Measurements from ENCODE around the gene SDK1.
A peak's percentile ranks its signal among the peaks of the same experiment; 100 is the strongest.

The SDK1 gene

DNA sequence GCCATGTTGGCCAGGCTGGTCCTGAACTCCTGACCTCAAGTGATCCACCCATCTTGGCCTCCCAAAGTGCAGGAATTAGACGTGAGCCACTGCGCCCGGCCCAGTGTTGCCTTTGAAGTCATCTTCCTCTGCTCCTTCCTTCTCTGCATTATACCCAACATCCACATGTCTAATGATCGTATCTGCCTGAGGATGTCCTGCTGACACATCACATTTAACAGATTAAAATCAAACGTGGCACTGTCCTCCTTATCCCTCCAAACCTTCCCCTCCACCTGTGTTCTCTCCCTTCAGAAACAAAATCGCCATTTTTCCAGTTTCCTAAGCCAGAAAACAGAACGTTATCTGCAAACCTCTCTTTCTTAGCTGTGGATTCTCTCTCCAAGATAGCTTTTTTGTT lies 8.4 kb upstream of the SDK1 start:
- no peak for DNase-seq

DNA sequence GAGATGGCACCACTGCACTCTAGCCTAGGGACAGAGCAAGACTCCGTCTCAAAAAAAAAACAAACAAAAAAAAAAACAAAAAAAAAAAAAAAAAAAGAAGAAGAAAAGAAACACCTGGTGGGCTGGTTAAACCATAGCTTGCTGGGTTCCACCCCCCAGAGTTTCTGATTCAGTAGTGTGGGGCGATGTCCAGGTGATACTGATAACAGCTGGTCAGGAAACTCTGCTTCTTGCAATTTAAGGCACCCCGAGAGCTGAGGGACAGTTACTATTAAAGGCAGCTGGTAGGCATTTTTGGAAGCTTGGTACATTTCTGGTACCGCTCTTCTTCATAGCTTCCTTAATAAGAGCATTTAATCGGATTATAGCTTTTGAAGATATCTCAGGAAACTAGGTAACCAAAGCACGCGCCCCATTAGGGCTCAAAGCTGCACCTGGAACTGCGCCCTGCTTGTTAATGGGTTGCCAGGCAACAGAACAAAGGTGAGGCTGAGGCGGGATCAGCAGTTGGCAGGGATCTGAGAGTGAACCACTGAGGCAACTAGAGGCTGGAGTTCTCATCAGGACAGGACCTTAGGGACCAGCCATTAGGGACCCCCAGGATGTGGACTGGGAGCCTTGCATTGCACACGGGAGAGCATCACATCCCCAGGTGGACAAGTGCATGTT lies 6.5 kb upstream of the SDK1 start:
- DNase-seq, result no peak

DNA sequence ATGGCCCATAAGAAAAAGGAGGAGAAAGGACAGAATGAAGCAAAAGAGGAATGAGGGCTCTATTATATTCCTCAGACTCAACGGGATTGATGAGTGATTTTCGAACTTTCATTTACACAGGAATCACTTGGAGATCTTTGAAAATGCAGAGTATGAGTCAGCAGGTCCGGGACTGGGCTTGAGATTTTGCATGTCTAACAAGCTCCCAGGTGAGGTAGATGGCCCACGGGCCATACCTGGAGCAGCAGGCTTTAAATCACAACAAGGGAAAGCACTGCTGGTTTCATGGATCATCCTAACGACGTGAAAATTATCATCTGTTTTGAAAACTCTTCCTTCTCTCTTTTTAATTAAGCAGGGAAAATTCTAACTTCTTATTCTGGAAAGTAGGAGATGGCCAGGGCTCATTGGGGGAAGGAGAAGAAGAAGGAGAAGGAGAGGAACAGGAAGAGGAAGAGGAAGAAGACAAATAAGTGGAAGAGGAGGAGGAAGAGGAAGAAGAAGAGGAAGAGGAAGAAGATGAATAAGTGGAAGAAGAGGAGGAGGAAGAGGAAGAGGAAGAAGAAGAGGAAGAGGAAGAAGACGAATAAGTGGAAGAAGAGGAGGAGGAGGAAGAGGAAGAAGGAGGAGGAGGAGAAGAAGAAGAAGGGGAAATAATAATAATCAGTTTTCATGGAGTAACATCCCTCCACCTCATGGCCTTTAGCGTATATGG lies 3.8 kb upstream of the SDK1 start:
- no peak for DNase-seq

DNA sequence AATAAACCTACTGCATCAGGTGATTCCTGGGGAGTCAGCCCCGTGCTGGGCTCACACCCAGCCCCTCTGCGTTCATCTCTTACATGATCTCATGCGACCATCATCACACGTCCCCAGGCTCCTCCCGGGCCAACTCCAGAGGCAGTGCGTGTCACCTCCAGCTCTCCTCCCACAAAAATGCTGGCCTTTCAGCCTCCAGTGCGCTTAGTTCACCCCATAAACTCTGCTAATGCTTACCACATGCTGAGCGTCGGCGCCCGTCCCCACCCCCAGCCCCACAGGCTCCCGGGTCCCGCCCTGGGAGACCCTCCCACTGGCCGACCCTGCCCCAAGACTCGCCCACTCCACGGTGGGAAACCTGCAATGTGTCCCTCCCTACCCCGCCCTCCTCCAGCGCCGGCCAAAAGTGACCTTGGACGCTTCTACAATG lies 816 bp upstream of the SDK1 start:
- DNase-seq, result no peak

DNA sequence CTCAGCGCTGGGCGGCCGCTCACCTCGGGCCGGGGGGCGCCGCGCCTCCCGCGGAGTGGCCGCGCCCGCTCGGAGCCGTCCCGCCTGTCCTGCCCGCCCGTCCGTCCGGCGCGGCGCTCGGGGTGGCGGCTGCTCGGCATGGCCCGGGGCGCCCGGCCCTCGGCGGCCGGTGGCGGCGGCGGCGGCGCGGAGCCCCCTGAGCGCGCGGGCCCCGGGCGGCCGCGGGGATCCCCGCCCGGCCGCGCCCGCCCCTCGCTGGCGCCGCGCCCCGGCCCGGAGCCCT lies 338 bp downstream of the SDK1 start:
- DNase-seq, result no peak

DNA sequence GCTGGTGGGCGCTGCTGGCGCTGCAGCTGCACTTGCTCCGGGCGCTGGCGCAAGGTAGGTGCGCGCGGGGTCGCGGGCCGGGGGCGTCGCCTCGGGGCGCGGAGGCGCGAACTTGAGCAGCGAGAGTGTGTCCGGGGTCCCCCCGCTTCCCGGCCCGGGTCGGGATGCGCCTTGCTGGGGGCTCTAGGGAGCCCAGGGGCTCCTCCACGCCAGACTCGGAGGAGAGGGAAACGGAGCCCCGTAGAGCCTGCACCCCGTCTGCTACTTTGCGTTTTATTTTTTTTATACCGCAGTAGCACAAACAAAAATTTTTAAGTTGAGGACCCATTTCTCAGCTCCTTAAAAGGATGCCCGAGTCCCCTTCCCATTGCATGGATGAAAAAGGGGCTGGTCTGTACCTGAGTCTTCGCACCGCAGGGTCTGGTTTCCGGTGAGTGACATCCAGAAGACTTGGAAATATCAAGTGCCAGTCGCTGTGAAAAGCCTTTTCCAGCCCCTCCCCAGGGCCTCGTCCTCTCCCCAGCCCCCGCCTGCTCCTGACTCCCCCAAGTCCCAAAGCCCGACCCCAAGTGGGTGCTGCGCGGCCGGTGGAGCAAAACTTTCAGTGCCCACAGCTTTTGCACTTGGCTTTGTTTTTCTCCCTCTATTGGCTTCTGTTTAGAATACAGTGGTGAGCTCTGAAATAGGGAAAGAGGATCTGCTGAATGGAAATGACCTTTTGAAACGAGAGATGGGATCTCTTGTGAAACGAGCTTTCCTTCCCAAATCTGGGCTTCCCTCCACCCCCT lies 973 bp downstream of the SDK1 start:
- peak; percentile 14 for DNase-seq

DNA sequence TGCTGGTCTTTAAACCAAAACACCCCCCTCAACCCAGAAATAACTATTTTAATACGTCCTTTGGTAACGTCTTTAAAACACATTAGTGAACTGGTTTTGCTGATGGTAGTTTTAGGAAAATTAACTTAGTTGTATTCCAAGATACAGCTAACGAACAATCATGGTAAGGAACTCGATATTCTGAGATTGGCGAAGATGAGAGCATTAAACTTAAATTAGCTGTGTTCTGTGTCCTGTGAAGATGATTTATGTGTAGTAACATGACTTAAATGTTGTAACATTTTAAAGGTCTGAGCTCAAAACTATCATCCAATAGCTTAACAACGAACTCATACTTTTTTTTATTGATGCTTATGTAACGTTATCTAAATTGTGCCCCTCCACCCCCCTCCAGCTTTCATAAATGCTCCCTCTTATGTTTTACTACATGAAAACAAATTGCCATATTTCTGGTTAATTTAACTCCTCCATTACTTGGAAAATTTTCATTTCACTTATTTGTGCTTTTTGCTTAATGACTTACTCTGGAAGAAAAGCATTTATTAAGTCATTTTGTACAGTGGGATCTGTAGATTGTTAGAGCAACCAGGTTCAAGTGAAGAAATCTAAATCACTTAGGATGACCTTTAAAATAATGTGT lies 1.7 kb downstream of the SDK1 start:
- no peak for DNase-seq

DNA sequence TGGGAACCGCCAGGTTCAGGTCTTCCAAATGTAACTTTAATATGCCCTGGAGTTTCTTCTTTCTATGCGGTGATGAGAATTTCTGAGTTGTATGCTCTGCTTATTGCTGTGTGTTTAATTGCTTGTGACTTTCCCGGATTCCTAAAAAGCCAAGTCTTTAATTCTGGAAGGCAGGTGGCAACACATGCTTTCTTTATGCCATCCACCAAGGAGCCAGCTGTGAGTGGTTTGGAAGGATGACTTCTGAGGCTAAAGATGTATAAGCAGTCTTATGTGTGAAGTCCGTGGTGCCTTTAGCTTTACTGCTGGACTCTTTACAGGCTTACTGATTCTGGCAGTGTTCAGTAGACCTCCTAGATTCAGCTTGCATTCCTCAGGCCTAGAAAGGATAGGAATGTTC lies 3.1 kb downstream of the SDK1 start:
- no peak for DNase-seq

DNA sequence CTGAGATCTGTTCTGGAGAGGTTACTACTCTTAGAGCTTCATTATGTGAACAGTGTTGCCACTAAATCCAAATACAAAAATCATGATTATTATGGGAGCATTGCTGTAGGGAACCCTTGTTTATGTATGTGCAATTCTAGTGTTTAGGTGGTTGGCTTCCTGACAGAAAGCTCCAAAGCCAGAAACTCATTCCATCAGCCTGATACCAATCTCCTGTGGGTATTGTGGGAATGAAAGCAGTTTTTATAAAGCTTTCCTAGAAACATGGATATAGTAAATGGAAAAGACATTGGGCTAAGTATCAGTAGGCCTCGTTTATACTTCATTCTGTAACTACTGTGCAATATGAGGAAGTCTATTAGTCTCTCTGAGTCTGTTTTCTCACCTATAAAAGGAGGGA lies 6.4 kb downstream of the SDK1 start:
- DNase-seq, result no peak

DNA sequence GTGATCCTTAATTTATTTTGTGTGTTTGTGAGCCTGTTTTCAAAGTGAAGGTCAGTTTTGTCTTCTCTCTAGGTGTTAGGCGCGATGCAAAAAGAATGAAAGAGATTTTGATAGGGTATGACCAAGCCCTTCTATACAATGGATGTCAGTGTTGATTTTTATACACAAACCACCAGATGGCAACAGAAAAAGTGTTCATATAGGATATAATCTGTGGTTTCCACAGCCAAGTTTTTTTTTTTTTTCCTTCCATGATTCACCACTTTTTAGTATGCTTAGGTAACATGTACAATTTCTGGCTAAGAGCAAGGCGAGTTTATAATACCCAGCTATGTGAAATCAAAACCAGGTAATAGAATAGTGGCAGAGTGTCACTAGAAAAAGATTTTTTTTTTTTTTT lies 8.1 kb downstream of the SDK1 start:
- DNase-seq, result no peak

DNA sequence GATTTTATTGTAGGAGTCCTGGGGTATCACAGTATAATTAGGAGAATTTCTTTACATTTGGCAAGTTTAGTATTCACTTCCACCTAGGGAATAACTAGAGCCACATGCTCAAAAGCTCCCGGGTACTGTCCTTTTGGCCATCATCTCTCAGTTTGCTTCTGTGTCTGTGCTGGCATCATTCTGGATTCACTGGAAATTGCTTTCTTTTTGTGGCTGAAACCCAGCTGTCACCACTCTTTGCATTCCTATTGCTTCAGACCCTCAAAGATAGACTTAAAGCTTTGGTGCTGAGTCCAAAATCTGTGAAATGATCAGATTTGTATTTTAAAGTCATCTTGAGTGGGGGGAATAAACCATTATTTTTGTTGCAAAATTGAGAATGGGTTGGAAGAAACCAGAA lies 8.9 kb downstream of the SDK1 start:
- DNase-seq, result no peak

DNA sequence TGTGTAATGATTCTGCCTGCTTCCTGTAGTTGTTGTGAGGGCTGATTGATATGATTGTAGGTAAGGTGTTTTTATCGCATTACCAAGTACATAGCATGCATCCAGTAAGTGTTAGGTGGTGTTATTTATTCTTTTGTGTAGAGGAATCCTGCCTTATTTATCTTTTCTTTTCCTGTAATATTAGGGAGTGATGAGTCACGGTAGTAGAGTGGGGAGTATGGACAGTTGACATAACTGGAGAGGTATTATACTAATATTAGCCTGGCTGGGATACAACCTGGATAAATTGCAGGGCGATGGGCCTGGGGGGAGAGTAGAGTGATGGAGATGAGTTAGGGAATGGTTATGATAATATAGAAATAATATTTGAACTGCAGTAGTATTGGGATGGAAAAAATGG lies 9.8 kb downstream of the SDK1 start:
- no peak for DNase-seq

DNA sequence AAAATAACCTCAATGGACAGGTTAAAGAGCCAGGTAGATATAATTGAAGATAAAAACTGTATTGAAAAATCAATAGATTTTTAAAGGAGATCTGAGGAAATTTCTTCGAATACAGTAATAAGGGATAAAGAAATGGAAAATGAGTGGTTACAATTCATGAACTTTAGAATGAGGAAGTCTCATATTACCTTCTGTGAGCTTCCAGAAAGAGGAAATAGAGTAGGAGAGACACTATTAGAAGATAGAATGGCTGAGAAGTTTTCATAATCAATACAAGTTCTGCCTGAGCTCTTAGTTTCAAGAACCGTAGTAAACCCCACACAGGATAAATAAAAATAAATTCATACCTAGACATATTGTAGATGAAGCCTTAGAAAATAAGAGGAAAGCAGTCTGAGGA lies 11.5 kb downstream of the SDK1 start:
- DNase-seq, result no peak

DNA sequence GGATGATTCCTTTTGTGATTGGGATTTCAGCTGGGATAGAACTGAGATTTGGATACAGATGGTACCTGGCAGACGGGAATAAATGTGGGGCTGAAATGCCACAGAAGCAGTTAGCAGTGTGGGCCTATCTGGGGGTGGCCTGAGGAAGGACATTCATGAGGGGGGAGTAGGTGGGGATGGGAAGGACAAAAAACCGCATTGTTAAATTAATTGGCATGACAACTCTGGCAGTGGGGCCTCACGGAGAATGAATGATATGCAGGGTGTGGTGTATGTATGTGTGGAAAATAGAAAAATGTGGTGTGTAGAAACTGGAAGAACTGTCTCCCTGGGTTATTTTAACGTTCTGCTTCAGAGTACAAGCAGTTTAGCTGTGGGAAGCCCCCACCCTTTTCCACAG lies 17.8 kb downstream of the SDK1 start:
- no peak for DNase-seq

DNA sequence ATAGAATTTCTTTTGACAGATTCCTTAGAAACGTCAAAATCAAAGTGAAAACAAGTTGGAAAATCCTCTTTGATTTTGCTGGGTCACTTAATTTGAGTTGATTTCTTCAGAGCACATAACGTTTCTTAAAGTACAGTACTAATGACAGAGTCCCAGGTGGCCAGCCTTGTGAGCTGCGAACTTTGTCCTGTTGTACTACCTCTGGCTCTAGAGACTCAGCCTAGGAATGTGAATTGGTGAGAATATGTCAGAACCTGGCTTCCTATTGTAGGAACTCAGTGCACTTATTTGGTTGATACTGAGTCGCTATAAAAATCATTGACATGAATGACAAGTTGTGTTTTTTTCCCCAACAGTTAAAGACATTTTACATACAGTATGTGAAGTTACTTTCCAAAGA lies 20.2 kb downstream of the SDK1 start:
- DNase-seq, result no peak

DNA sequence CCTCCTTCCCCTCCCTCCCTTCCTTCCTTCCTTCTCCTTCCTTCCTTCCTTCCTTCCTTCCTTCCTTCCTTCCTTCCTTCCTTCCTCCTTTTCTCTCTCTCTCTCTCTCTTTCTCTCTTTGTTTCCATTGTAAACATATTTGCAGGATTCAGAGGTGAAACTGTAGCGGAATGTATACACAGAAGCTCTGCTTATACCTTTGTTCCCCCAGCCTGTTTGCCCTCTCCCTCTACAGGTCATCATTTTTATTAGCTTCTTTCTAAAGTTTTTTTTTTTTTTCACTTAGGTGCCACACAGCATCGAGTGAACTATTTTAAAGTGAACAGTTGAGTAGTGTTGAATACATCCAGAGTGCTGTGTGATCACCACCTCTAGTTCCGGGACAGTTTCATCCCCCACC lies 20.7 kb downstream of the SDK1 start:
- DNase-seq, result no peak

DNA sequence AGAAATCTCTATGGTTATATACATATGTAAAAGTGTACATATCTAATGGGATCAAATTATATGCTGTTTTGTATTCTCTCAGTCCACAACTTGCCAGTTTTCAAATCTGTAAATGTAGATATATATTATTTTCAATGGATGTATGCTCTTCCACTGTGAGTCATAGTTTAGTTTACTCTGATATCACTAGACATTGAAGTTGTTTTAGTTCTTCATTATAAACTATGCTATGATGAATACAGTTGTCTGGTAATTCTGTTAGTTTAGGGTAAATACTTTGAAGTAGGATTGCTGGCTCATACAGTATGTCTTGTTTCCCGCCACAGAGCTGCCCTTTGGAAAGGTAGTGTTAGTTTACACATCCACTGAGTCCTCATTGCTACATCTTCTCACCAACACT lies 25.2 kb downstream of the SDK1 start:
- no peak for DNase-seq

DNA sequence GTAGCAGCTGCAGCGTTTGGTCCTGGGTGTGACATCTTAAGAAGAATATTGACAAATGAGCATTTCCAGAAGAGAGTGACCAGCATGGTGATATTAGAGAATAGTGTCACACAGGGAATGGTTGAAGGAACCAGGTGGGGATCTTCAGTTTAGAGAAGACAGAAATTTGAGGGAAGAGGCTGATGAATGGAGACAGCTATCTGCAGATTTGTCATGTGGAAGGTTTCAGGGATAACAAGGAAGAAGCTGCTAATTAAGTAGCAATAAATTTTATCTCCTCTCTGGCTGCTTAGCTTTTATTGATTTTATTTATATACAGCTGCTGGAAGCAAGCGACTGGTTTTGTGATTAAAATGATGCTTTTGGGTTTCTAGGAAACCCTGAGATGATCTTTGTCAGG lies 26.0 kb downstream of the SDK1 start:
- DNase-seq, result no peak

DNA sequence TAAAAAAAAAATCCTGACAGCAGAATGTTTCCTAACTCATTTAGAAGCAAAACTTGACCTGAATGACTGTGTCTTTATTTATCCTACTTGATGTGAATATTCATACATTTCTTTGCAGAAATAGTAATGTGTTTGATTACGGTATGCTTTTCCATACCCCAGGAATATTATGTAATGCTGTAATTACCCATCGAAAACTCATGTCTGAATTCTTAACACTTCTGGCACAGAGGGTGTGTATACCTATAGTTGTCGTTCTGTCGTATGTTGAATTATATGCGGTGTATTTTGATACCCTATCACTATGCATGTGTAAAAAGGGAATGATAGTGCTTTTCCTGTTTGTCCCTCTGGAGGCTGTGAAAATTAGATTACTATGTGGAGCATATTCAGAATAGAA lies 26.6 kb downstream of the SDK1 start:
- no peak for DNase-seq

DNA sequence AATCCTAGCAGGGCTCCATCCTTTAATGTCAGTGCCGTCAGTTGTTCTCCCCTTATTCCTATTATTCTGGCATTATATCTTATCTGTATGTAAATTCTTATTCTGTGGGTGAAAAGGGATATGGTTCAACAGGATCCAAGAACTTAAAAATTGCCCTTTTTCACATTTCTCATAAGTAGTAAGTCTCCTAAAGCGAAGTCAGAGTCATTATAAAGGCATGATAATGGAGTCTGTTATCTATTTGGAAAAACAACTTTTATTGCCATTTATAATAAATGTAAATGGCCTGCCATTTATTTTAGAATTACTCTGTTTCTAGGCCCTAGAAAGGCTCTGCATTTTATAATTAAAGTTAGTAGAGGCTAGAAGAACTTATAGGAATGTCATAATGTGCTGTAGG lies 31.3 kb downstream of the SDK1 start:
- DNase-seq, result no peak

DNA sequence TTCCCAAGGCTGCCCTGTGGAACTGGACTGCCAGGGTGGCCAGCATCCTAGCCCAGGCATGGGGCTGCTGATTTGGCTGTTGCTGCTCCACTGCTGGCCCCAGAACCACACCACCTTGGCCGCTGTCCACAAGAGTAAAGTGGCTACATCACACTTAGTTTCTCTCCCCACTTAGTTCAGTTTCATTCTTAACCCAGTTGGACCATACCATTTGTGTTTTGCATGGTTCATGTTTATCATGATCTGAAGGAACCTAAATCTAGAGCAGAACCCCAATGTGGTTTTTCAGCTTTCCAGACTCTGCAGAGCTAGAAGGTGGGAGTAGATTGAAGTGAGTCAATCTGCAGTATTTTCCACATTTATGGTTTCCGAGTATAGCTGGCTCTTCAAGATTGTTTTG lies 32.8 kb downstream of the SDK1 start:
- DNase-seq, result no peak

DNA sequence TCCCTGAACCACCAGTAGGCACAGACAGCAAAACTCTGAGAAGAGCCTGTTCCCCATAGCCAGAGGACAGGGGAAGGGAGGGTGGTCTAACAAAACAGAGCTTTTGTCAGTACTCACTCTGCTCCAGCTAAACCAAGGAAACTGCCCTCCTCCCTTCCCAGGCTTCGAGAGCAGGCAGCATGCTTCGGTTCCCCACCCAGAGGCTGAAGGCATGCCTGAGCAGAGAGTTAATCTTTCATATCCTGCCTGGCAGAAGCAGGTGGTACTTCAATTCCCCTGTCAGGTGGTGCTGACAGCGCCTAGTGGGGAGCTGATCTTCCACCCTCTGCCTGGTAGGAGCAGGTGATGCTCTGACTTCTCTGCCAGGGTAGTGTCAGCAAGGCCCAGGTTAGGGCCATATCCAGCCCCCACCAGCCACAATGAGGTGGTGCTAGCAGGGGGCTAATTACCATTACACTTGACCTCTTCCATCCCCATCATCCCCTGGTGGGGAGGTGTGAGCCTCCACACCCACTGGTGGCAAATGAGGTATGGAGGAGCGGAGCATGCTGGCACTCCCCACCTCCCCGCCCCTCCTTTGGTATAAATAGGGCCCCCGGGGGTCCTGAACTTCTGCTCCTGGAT lies 35.1 kb downstream of the SDK1 start:
- no peak for DNase-seq

DNA sequence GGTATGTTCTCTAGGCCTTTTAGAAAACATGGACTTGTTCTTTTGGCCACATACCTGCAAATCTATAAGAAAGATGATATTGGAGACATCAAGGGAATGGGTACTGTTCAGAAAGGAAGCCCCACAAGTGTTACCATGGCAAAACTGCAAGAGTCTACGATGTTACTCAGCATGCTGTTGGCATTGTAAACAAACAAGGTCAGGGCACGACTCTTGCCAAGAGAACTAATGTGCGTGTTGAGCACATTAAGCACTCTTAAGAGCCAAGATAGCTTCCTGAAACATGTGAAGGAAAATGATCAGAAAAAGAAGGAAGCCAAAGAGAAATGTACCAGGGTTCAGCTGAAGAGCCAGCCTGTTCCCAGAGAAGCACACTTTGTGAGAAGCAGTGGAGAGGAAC lies 37.1 kb downstream of the SDK1 start:
- DNase-seq, result no peak

Data from CD4-positive, alpha-beta T cell treated with Interleukin-17A for 1 hour (primary cell).